C4-2B (cell line): ENCODE measurements around the gene COBL.

ENCODE experiments used
- CTCF ChIP-seq: fragments of 450-650 bp; conservative IDR thresholded peaks from 2 replicates; pipeline ENCODE4 v1.5.1; 2017; ENCODE audit warnings: mild to moderate bottlenecking
- ZFX ChIP-seq: fragments of 450-650 bp; IDR thresholded peaks from 2 replicates; pipeline ENCODE4 v1.6.1; 2017

GRCh38 chr7:51316262-51316665, 345 bp downstream of the COBL start:
- TF ChIP-seq CTCF (peak; percentile 62), ZFX (no peak; the same call in 1 of the 2 replicates)
